ENCODE results near the gene OSBPL10.

- TF ChIP-seq TCF4 (CRISPR knock-in tag; IDR thresholded peaks at IDR 0.05; ENCODE audit: borderline replicate concordance): no peak
- TF ChIP-seq ESRRG (CRISPR knock-in tag; IDR thresholded peaks at IDR 0.05): no peak
- no peak for TF ChIP-seq ZFP3 (CRISPR knock-in tag; IDR thresholded peaks at IDR 0.05)
Observed at GRCh38 chr3:31621314-31621713, 359.7 kb downstream of the OSBPL10 start.

Data from SK-N-SH treated with all-trans-retinoic acid at 6 μM for 48 hours (cell line).